K562 (cell line): ENCODE data around the gene NTRK3.

Experiments
- CTCF ChIP-seq, 3 experiments: IDR thresholded peaks in 2 of 3; conservative IDR thresholded peaks in 1 of 3; 2 replicates each; pipeline ENCODE4 v1.5.1; 2011 to 2012; ENCODE audit warnings: low read length in 3 of 3, mild to moderate bottlenecking in 3 of 3, control low read depth in 2 of 3, improper control_type of control experiment in 1 of 3, inconsistent platforms in 1 of 3, low read depth in 1 of 3, mixed read lengths in 1 of 3, moderate library complexity in 1 of 3; ENCODE audit not compliant: insufficient read depth in 2 of 3
- MXI1 ChIP-seq: IDR thresholded peaks from 2 replicates; pipeline ENCODE4 v1.6.1; 2011; ENCODE audit warnings: low read depth, mild to moderate bottlenecking, improper control_type of control experiment, low read length
- PHF20 ChIP-seq: fragments of 450-650 bp; IDR thresholded peaks from 2 replicates; pipeline ENCODE4 v1.6.1; 2018; ENCODE audit not compliant: partially characterized antibody
- POLR2A ChIP-seq: fragments of 450-650 bp; conservative IDR thresholded peaks from 2 replicates; pipeline ENCODE4 v1.6.1; 2016
- SAP30 ChIP-seq: fragments of 200-600 bp; sonication (generic); IDR thresholded peaks from 2 replicates; pipeline ENCODE4 v1.6.1; 2012; ENCODE audit warnings: borderline replicate concordance, low read depth, mild to moderate bottlenecking, moderate library complexity, low read length, control low read depth, inconsistent platforms; ENCODE audit not compliant: insufficient read depth, poor library complexity, severe bottlenecking
- SP1 ChIP-seq: sonication (generic); formaldehyde crosslinking; IDR thresholded peaks from 2 replicates; pipeline ENCODE4 v1.8.1; 2022; ENCODE audit warnings: mild to moderate bottlenecking, missing genetic modification reagents
- ZBTB11 ChIP-seq, 3 experiments: fragments of 200-800 bp in 1 of 3; fragments of 250-450 bp in 1 of 3; fragments of 450-650 bp in 1 of 3; sonication (Bioruptor Pico) in 1 of 3; sonication (Bioruptor generic) in 1 of 3; formaldehyde crosslinking in 1 of 3; IDR thresholded peaks; 2 replicates each; pipeline versions ENCODE4 v1.6.1 to v1.8.0; 2016 to 2022; ENCODE audit warnings: mild to moderate bottlenecking in 2 of 3, missing genetic modification characterization in 2 of 3, missing compliant biosample characterization in 1 of 3, moderate library complexity in 1 of 3
- ZNF408 ChIP-seq: fragments of 250-450 bp; sonication (Bioruptor Pico); IDR thresholded peaks from 2 replicates; pipeline ENCODE4 v1.4.0; 2020; ENCODE audit warnings: low read depth, mild to moderate bottlenecking, moderate library complexity
- ZNF551 ChIP-seq: fragments of 250-450 bp; sonication (Bioruptor Pico); IDR thresholded peaks from 2 replicates; pipeline ENCODE4 v1.5.0; 2021; ENCODE audit warnings: mild to moderate bottlenecking, moderate library complexity
- TF ChIP-seq, protein P1 (sequence below): fragments of 250-450 bp; sonication (Bioruptor Pico); IDR thresholded peaks from 2 replicates; pipeline ENCODE4 v1.5.0; 2020; ENCODE audit warnings: mild to moderate bottlenecking, borderline replicate concordance
- TF ChIP-seq, protein P2 (sequence below): fragments of 250-450 bp; sonication (Bioruptor Pico); IDR thresholded peaks from 2 replicates; pipeline ENCODE4 v1.8.0; 2022; ENCODE audit warnings: moderate library complexity, mild to moderate bottlenecking, inconsistent platforms
- TF ChIP-seq, protein P3 (sequence below): sonication (generic); formaldehyde crosslinking; IDR thresholded peaks from 2 replicates; pipeline ENCODE4 v1.9.0; 2022; ENCODE audit warnings: mild to moderate bottlenecking, missing genetic modification reagents
- TF ChIP-seq, protein P4 (sequence below): fragments of 250-450 bp; sonication (Bioruptor Pico); IDR thresholded peaks from 2 replicates; pipeline ENCODE4 v1.5.0; 2021; ENCODE audit warnings: mild to moderate bottlenecking, borderline replicate concordance

DNA sequence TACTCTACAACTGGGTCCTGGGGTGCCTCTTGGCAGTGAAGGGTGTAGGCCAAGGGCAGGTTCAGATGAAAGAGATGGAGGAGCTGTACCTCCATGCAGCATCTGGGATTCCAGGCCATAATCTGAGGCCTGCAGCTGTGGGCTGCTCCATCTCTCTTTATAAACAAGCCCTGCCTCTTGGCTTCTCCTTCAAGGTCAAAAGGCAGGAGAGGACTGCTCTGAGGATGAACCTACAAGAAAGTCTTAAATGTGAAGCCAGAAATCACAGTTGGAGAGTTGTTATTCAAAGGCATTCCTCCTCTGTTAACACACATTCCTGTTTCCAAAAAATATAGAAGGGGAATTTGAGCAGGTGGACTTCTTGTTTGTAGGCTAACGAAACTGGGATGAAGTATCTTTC lies 355.5 kb downstream of the NTRK3 start:
- TF ChIP-seq POLR2A, result no peak
- no peak for TF ChIP-seq PHF20
- no peak for TF ChIP-seq ZNF408 (CRISPR knock-in tag)
- TF ChIP-seq, protein P1, sequence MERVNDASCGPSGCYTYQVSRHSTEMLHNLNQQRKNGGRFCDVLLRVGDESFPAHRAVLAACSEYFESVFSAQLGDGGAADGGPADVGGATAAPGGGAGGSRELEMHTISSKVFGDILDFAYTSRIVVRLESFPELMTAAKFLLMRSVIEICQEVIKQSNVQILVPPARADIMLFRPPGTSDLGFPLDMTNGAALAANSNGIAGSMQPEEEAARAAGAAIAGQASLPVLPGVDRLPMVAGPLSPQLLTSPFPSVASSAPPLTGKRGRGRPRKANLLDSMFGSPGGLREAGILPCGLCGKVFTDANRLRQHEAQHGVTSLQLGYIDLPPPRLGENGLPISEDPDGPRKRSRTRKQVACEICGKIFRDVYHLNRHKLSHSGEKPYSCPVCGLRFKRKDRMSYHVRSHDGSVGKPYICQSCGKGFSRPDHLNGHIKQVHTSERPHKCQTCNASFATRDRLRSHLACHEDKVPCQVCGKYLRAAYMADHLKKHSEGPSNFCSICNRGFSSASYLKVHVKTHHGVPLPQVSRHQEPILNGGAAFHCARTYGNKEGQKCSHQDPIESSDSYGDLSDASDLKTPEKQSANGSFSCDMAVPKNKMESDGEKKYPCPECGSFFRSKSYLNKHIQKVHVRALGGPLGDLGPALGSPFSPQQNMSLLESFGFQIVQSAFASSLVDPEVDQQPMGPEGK (CRISPR knock-in tag), result no peak
- no peak for TF ChIP-seq ZBTB11 (CRISPR knock-in tag; IDR thresholded peaks at IDR 0.05)
- no peak for TF ChIP-seq CTCF (IDR thresholded peaks at IDR 0.05 in 2 of 3, conservative IDR thresholded peaks at IDR 0.05 in 1 of 3; ENCODE audit: insufficient read depth in 2 of 3, low read depth in 1 of 3, low read length in 3 of 3)
- TF ChIP-seq SAP30, result no peak
- no peak for TF ChIP-seq MXI1
- TF ChIP-seq ZNF551 (CRISPR knock-in tag), result no peak
- TF ChIP-seq, protein P2, sequence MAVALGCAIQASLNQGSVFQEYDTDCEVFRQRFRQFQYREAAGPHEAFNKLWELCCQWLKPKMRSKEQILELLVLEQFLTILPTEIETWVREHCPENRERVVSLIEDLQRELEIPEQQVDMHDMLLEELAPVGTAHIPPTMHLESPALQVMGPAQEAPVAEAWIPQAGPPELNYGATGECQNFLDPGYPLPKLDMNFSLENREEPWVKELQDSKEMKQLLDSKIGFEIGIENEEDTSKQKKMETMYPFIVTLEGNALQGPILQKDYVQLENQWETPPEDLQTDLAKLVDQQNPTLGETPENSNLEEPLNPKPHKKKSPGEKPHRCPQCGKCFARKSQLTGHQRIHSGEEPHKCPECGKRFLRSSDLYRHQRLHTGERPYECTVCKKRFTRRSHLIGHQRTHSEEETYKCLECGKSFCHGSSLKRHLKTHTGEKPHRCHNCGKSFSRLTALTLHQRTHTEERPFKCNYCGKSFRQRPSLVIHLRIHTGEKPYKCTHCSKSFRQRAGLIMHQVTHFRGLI (CRISPR knock-in tag), result no peak
- TF ChIP-seq, protein P3, sequence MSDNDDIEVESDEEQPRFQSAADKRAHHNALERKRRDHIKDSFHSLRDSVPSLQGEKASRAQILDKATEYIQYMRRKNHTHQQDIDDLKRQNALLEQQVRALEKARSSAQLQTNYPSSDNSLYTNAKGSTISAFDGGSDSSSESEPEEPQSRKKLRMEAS (CRISPR knock-in tag), result no peak
- no peak for TF ChIP-seq SP1 (CRISPR knock-in tag)
- TF ChIP-seq, protein P4, sequence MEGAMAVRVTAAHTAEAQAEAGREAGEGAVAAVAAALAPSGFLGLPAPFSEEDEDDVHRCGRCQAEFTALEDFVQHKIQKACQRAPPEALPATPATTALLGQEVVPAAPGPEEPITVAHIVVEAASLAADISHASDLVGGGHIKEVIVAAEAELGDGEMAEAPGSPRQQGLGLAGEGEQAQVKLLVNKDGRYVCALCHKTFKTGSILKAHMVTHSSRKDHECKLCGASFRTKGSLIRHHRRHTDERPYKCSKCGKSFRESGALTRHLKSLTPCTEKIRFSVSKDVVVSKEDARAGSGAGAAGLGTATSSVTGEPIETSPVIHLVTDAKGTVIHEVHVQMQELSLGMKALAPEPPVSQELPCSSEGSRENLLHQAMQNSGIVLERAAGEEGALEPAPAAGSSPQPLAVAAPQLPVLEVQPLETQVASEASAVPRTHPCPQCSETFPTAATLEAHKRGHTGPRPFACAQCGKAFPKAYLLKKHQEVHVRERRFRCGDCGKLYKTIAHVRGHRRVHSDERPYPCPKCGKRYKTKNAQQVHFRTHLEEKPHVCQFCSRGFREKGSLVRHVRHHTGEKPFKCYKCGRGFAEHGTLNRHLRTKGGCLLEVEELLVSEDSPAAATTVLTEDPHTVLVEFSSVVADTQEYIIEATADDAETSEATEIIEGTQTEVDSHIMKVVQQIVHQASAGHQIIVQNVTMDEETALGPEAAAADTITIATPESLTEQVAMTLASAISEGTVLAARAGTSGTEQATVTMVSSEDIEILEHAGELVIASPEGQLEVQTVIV (CRISPR knock-in tag), result no peak
